GOT3 (cell line): ENCODE data around the gene CEND1.

Source experiments
- DNase-seq: peaks from one replicate; lab custom pipeline; 2025; ENCODE audit warnings: mixed read lengths; lab: John Stamatoyannopoulos, UW

CEND1 gene

DNA sequence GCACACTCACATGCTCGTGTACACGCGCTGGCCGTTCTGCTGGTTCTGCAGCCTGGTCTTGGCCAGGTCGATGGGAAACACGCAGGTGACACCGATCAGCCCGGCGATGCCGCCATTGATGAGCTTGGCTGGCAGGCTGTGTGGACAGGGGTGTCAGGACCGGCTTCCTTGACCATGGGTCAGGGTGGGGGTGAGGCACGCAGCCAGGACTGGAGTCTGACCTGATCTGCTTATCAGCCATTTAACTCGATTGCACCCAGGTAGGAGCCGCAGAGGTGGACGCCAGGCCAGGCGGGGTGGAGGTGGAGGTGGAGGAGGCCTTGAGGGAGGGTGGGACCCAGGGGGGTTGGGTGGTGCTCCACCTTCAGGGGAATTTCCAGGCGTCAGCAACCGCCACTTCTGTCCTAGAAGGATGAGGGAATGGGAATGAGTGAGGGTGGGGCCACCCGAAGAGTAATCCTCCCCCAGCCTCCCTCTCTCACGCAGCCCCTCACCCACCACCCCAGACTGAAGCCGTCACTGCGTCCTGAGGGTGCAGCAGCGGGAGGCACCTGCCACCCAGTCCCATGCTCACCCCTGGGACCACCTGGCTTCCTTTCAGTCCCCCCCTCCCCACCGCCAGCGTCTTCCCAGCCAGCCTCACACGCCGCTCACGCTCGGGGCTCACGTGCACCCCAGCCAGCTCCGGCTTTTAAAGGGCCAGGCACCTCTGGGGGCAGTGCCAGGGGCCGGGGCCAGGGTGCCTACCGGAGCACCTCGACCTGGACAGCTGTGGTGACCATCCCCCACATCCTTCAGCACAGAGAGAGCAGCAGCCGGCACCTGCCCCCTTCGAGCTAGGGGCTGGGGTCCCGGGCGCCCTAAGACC is 5.1 kb upstream of the CEND1 start:
- DNase-seq = no peak

DNA sequence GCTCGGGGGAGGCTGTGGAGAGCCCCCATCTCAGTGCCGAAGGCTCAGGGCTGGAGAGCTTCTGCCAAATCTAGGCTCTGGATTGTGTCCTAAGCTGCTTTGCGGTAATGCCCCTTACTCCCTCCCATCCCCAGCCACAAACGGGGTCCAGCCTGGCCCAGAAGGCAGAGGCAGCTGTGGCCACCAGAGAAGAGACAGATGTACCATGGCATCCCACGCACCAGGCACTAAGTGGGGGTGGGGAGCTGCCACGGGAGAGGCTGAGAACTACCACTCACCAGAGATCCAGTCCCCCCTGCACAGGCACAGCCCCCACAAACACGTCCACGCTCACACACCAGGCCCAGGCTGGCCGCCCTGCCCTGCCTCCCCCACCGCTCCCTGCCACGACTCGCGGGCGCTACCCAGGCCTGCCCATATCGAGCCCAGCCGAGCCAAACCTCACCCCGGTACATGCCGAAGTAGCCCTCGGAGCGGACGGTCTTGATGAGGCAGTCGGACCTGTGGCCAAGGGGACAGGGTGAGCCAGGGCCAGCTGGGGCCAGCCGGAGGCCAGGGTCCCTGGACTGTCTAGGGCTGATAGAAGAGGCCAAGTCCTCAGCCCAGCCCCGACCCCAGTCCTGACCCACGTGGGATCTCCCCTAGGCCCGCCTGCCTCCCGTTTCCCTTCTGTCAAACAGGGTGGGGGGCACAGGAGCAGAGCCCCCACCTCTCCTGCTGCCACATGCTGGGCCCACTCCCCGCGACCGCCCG is 4.3 kb upstream of the CEND1 start:
- no peak for DNase-seq

DNA sequence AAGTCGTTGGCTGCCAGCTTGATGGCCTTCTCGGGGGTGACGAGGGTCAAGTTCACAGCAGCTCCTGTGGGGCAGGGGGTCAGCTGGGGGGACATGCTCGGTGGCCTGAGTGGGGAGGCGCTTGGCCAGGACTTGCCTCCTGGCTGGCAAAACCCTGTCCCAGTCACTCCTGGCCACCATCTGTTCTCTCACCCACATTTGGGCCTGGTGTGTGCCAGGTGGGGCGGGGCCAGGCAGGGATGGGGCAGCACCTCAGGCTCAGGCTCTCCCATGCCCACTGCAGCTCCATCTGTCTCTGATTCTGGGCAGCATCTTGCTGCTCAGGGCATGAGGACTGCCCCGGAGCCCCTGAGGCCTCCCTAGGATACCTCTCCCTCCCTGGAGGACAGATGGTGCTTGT is 3.7 kb upstream of the CEND1 start:
- DNase-seq = no peak

DNA sequence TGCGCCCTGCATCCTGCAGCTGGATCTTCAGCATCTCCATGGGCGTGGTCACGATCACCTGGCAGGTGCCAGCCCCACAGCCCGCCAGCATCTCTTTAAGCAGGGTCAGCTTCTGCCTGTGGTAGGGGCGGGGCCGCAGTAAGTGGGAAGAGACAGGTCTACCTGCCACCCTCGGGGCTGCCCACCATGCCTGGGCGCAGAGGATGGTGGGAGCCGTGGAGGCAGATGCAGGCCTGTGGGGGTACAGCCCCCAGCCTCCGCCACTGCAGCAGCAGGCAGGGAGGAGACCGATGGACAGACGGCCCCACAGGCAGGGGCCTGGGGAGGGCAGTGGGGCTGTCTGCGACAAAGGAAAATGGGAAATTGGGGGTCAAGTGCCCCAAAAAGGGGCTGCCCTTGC is 3.0 kb upstream of the CEND1 start:
- DNase-seq = no peak

DNA sequence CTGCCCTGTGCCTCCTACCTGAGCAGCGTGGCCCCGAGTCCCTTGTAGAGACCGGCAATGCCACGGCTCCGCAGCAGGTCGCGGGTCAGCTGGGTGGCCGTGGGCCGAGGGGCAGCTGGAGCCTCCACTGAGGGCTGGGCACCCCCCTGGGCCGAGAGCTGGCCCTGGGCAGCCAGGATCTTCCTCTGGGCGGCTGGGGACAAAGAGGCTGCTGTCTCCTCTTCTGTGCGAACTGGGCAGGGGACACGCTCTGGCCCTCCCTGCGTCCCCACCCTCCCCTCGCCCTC is 2.6 kb upstream of the CEND1 start:
- DNase-seq = no peak

DNA sequence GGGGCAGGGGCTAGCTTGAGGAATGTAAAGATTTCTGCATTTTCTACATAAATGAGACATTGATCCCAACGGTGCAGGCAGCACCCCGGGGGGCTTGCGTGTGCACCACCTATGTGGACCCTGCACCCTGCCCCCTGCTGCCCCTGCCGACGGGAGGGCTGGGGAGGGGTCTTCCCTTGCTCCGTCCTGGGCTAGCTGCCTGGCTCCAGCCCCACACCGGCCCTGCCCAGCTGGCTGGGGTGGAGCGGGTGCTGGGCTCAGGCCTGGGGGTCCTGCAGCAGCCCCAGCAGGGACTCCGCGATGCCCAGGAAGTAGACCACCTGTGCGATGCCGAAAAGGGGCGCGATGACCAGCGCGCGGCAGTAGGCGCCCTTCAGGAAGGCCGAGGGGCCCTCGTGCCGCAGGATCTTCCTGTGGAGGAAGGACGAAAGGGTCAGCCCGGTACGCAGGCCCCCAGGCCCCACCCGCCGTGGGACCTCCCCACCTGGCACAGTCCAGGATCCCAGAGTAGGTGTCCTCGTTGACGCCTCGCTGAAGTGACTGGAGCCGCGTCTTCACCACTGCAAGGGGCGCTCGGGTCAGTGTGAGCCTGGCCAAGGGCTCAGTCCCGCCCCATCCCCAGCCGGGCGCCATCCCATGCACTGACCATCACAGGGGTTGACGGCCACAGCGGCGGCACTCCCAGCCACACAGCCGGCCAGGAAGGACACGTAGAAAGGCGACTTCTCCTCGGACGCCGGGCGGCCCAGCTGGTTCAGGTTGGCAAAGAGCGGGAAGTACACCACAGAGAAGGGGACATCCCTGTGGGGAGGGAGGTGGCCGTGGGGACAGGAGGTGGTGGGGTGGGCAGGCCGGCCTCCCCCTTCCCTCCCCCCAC is 2.0 kb upstream of the CEND1 start:
- DNase-seq = no peak

DNA sequence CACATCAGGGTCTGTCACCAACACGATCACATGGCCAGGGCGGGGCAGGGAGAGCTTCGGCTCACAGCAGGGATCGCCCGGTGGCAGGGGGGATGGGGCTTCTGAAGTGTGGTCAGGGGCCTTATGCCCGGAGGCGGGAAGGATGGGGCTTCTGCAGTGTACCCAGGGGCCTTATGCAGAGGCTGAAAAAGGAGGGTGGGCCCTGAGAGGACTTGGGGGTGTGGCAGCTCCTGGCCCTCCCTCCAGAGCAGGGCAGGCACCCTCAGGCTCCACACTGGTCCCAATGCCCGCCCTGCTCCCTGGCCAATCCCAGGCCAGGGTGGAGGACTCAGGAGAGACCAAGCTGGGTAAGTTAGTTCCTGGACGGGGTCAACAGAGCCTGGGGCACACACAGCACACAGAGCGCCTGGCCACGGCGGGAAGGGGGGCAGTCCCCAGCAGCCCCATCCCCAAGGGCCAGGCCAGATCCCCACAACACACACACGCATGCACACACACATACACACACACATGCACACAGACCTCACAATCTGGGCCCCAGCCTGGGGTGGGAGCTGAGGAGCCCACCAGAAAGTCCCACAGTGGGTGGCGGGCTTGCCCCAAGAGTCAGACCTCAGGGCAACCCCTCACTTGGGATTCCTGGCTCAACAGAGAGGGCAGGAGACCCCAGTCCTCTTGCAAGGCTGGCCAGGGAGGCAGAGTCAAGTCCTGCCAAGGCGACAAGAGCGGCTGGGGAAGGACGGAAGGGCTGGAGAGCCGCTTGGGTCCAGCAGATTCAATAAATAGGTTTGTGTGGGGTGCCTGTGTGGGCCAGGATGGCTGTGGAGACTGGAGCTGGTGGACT is 1.1 kb upstream of the CEND1 start:
- no peak for DNase-seq

DNA sequence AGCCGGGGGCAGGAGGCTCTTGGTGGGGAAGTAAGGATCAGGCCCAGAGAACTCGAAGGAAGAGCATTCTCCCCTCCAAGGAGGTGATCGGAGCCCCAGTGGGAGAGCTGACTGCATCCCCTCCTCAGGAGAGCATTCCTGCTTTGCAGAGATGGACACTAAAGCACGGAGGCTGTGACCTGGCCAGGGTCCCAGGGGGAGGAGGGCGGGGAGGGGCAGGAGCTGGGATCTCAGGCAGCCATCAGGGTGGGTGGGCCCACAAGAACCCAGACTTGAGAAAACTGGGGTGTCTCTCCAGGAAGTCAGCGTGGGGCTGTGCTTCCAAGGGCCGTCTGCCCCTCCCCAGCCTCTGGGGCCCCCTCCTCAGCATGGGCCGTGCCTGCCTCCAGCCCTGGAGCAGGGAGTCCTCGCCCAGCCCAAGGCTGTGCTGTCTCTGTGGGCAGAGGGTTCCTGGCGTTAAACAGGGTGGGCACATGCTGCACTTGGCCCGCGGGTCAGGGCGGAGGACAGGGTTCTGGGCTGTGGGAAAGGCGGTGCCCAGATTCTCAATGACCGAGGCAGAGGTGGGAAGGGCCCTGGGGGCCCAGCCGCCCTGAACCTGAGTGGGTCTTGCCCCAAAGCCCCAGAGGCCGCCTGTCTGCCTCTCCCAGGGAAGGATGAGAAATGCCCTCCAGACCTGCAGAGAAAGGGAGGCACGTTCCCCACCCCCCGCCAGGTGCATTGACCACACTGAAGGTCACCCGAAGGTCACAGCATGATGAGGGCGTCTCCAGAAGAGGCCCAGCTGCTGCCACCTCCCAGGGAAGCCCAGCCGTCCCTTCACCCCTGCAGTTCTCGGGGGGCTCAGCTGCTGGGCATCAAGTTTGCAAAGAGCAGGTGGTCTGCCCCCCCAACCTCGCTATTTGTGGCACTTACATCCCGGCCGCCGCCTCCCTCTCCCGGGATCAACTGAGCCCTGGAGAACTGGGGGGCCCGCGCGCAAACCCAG is 643 bp downstream of the CEND1 start:
- no peak for DNase-seq

DNA sequence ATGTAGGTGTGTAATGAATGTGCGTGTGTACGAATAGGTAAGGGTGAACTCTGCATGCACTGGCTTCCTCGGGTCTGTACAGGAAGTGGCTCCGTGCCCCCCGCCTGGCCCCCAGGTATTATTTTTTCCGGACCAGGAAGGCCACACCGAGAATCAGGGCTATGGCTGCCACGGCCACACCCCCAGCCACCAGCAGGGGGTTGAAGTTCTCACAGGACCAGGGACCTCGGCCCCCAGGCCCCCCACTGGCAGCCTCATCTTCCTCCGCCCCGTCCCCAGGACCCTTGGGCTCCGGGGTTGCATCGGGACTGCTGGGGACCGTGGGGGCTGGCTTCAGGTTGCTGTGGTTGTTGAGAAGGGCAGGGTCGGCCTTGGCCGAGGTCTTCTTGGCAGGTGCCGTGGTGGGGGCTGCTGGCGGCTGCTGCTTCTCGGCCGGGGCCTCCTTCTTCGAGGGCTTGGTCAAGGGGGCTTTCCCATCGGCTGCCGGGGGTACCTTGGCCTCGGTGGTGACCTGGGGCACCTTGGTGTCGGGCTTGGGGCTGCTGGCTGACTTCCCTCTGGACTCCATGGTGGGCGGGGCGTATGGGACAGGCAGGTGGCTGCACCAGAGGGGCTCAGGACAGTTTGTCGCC is 1.8 kb downstream of the CEND1 start:
- no peak for DNase-seq

DNA sequence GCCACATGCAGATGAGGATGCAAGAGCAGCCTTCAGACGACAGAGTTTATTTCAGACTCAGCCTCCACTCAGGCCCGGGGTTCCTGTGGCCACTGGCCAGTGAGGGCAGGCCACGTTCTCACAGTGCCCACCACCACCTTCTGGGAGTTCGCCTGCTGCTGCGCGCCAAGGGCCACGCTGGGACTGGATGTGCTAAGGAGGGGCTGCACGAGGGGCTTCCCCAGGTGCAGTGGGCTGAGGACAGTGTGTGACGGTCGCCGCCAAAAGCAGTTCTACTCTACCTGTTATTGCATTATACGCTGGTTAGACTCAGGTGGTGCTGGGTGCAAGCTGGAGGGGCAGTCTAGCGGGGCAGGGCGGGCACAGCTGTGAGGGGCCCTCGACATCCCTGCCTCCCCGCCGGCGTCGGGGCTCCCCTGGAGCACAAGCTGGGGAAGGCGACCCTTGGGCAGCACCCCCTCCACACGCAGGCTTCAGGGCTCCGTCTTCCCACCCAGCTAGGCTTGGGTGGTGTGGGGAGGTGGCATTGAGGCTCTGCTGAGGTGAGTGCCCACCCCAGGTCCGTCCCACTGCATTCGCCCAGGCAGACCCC is 2.7 kb downstream of the CEND1 start:
- DNase-seq = no peak

DNA sequence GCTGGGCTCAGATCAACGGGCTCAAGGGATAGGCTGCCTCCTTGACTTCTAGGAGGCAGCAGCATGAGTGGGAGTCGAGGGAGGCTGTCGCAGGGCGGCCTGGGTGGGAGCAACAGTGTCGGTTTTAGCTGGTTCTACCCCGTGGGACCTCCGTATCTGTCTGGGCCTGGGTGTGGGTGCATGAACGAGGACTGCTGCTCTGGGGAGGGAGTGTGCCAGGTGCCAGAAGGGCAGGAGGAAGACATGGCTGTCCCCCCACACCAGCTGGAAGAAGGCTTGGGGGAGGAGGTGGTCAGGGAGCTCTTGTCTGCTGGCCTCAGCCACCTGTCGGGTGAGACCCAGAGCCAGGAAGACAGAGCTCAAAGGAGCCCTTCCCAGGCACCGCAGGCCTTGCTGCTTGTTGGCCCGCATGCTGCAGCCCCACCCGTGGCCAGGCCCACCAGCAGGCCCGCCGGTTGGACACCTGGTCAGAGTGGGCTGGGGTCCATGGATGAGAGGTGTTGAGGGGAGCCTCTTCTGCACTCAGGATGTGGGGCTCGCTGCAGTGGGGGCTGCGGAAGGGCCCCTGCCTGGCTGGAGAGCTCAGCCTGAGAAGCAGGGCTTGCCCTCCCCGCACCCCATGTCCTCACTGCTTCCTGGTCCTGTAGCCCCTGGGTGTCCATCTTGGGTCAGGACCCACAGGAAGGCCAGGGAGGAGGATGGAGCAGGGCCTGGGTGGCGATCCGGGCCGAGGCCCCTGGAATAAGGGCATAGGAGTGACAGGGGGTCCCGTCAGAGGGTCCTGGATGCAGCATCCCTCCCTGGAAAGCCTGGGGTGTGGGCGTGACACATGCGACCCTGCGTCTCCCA is 3.4 kb downstream of the CEND1 start:
- no peak for DNase-seq

DNA sequence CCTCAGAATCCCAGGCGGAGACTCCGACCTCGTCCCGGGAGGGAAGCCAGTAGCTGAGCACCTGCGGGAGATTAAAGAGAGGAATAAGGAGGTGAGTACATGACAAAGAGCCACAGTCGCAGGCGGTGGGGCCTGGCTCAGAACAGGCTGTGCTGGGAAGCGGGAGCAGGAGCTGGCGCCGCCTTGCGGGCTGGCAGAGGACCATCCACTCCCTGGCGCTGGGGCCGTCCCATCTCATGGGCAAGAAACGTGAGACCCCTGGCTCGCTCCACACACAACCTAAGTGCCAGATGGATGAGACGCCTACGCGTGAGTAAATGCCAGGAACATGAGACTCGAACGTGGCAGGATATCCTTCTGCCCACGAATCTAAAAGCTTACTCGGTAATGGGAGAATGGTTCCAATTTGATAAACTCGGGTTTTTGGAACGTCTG is 6.3 kb downstream of the CEND1 start:
- DNase-seq = no peak

DNA sequence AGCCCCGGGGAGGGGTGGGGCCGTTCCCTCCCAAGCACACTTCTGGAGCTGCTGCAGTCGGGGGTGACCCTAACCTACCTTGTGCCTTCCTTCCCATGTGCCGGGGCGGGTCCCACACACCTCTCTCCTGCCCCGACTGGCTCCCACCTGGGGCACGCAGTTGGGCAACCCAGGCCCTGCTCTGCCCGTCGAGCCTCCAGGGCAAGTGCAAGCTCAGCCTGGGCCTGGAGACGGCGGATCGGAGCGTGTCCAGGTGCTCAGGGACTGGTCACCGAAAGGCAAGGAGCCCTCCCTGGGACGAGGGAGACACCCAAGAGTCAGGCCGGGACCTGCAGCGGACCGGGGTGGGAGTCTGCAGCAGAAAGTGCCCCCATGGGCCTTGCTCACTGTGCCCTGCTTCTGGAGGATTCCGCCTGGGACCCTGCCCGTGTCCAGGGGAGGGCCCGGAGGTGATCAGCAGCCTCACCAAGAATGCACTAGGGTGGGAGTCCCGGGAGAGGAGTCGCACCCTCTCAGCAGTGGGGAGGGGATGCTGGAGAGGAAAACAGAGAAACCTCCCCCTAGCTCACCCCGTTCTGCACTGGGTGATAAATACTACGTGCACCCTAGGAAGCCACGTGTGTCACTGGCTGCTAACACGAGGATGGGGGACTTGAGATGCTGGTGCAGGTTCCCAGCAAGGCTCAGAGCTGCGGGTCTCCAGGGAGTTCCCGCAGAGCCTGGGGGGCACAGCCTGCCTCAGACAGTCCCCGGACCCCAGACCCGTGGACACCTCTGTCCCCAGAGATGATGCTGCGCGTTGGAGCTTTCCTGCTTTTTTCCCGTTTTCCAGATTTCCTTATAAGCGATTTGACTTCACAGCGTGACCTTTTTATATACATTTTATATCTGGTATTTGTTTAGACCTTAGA is 7.4 kb downstream of the CEND1 start:
- no peak for DNase-seq

DNA sequence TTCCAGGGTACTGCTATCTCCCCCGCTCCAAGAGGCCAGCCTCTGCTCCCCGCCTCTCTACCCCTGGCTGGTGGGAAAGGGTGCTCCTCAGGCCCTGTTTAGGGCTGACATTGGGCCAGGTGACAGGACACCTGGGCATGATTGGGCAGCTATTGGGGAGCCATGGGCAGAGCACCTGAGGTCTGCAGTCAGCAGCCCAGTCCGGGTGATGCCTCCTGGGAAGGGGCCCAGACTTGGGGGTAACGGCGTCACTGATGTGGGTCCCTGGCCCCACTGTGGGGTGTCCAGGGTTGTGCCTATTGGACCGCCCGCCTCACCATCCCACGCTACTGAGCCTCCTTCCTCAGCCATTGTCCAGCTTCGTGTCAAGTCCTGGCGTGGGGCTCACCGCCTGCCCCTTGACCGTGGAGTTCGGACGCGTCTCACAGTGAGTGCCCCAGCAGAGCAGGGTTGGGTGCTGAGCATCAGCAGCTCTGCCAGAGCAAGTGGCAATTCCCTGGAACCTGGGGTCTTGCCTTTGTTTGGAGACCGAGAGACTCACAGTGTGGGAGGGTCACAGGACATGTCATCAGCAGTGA is 9.8 kb downstream of the CEND1 start:
- no peak for DNase-seq

DNA sequence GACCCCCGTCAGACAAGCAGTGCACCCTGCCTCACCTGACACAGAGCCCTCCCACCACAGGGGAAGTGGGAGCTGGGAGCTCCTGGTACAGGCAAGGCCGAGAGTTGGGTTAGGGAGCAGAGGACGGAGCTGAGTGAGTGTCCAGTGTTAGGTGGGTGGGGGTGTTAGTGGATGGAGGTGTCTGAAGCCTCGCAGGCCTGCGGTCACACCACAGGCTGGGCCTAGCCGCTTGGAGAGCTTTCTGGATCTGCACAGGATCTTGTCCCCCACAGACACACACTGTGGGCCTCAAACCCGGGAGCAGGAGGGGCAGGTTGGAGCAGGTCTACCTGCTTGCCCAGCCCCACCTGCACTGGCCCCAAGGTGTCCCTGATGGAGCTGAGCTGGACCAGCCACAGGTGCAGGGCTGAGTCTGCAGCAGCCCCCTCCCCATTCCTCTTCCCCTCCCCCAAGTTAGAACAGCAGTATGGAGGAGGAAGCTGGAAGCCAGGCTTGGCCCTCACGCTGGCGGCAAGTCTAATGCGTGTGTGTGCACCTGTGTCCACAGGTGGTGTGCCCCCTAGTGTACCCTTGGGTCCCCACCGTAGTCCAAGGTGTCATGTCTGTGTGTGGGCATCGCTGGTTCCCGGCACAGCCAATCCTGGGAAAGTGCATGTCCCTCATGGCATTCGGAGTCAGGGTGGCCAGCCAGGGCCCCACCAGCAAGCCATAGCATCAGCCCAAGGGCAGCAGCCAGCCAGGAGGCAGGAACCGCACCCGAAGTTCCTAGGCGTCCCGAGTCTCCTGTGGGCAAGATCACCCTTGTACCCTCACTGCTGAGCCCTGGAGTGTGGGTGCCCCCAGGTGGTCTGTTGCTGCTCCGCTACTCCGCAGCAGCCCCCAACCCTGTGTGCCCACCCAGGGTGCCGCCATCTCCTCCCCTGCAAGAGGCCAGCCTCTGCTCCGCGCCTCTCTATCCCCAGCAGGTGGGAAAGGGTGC is 10.6 kb downstream of the CEND1 start:
- DNase-seq = no peak
